ENCODE measurements around the gene SCO2. TPM values are rescaled to one million over a fixed set of nuclear protein-coding genes. Genes with fewer than 3 reads are reported as not detected.

Gene SCO2
- total and polyA plus RNA-seq, 9 of the 15 experiments (the other 6 are each of a cell fraction or from before 2014, with no cell fraction given), result 0.34 to 4.0 (median 1.1) TPM; not detected in 3

DNA sequence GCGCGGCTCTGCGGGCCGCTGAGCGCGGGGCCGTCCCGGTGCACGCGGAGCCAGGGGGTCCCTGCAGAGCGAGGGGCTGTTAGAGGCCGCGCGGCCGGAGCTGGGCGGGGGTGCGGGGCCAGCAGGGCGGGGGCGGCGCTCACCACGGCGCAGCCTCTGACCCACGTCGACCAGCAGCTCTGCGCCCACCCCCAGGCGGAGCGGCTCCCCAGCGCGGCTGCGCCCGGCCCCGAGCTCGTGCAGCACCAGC, 385 bp upstream of the SCO2 start (continued):
- no peak for TF ChIP-seq ETV5 (CRISPR knock-in tag; IDR thresholded peaks at IDR 0.05; ENCODE audit: low read depth)
- TF ChIP-seq KLF1 (tag; IDR thresholded peaks at IDR 0.05), result no peak
- TF ChIP-seq, protein P1, sequence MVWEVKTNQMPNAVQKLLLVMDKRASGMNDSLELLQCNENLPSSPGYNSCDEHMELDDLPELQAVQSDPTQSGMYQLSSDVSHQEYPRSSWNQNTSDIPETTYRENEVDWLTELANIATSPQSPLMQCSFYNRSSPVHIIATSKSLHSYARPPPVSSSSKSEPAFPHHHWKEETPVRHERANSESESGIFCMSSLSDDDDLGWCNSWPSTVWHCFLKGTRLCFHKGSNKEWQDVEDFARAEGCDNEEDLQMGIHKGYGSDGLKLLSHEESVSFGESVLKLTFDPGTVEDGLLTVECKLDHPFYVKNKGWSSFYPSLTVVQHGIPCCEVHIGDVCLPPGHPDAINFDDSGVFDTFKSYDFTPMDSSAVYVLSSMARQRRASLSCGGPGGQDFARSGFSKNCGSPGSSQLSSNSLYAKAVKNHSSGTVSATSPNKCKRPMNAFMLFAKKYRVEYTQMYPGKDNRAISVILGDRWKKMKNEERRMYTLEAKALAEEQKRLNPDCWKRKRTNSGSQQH (CRISPR knock-in tag; IDR thresholded peaks at IDR 0.05), result no peak
- no peak for TF ChIP-seq MCM7 (IDR thresholded peaks at IDR 0.05)
- TF ChIP-seq, protein P2, sequence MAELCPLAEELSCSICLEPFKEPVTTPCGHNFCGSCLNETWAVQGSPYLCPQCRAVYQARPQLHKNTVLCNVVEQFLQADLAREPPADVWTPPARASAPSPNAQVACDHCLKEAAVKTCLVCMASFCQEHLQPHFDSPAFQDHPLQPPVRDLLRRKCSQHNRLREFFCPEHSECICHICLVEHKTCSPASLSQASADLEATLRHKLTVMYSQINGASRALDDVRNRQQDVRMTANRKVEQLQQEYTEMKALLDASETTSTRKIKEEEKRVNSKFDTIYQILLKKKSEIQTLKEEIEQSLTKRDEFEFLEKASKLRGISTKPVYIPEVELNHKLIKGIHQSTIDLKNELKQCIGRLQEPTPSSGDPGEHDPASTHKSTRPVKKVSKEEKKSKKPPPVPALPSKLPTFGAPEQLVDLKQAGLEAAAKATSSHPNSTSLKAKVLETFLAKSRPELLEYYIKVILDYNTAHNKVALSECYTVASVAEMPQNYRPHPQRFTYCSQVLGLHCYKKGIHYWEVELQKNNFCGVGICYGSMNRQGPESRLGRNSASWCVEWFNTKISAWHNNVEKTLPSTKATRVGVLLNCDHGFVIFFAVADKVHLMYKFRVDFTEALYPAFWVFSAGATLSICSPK (IDR thresholded peaks at IDR 0.05; ENCODE audit: borderline replicate concordance), result no peak
- no peak for TF ChIP-seq MAFK (IDR thresholded peaks at IDR 0.05; ENCODE audit: low read length)
- TF ChIP-seq ZNF184 (CRISPR knock-in tag; IDR thresholded peaks at IDR 0.05), result no peak
- 0 out of 2 replicates have a peak, but pooled peaks have one; percentile 3 for TF ChIP-seq CREB1 (IDR thresholded peaks at IDR 0.05)
- TF ChIP-seq CREB1 (CRISPR knock-in tag; IDR thresholded peaks at IDR 0.05), result no peak
- no peak for TF ChIP-seq GABPA (tag; conservative IDR thresholded peaks at IDR 0.05; ENCODE audit: low read depth)
- TF ChIP-seq ZNF79 (CRISPR knock-in tag; IDR thresholded peaks at IDR 0.05; ENCODE audit: low read depth), result no peak
- no peak for TF ChIP-seq SLC30A9 (CRISPR knock-in tag; IDR thresholded peaks at IDR 0.05)
- 0 out of 2 replicates have a peak, but pooled peaks have one; percentile 49 for TF ChIP-seq GTF2E2 (tag; IDR thresholded peaks at IDR 0.05)
- no peak for TF ChIP-seq MGA (IDR thresholded peaks at IDR 0.05)
- 0 out of 2 replicates have a peak, but pooled peaks have one; percentile 23 for TF ChIP-seq POLR2G (IDR thresholded peaks at IDR 0.05; ENCODE audit: low read depth, low read length)
- no peak for TF ChIP-seq SMARCA5 (IDR thresholded peaks at IDR 0.05)
